Middle frontal gyrus (tissue), 1 donor: ENCODE data around the gene CBFA2T2.
"Not testable (repeated sequence)": the region's sequence is repeated elsewhere in the genome, so short reads cannot be mapped to it uniquely, and the experiment has no call there.

ENCODE experiments used
- DNase-seq: peaks from one replicate; pipeline ENCODE4 v3.0.0-alpha.2; 2015; ENCODE audit warnings: low spot score; ENCODE audit errors: extremely low spot score

CBFA2T2 gene

DNA sequence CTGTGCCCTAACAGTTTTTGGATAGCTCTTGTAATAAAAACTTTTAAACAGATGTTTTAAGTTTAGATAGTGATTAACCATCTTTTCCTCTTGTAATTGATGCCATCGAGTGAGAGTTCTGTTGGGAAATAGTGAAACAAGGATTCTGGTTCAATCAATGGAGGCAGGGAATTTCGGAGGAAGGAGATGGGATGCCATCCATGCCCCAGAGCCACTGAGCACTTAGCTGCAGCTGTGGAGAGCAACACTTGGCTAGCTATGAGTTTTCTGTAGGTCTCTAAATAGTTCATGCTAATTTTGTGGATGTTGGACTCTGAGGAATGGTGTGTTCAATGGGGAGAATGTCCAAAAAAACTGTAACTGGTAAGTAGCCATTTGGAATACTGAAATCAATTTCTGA is 16.7 kb downstream of the CBFA2T2 start:
- DNase-seq = no peak

GRCh38 chr20:33507461-33507860 is 17.6 kb downstream of the CBFA2T2 start:
- DNase-seq = no peak

DNA sequence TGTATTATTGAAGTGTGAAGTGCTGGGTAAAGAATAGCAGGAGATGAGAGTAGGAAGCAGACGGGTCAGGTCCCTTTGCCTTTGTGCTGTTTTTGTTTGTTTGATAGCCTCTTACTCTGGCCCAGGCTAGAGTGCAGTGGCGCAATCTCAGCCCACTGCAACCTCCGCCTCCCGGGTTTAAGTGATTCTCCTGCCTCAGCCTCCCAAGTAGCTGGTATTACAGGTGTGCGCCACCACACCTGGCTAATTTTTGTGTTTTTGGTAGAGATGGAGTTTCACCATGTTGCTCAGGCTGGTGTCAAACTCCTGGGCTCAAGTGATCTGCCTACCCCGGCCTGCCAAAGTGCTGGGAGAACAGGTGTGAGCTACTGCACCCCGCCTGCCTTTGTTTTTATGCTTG is 18.1 kb downstream of the CBFA2T2 start:
- not testable (repeated sequence) for DNase-seq

DNA sequence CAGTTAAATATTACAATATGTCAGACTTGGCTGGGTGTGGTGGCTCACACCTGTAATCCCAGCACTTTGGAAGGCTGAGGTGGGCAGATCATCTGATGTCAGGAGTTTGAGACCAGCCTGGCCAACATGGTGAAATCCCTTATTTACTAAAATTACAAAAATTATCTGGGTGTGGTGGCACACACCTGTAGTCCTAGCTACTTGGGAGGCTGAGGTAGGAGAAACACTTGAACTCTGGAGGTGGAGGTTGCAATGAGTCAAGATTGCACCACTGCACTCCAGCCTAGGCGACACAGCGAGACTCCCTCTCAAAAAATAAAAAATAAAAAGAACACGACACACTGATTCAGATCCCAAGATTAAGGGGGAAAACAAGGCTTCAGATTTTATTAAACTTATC is 19.2 kb downstream of the CBFA2T2 start:
- not testable (repeated sequence) for DNase-seq

GRCh38 chr20:33511876-33512275 is 22.0 kb downstream of the CBFA2T2 start:
- DNase-seq = not testable (repeated sequence)

DNA sequence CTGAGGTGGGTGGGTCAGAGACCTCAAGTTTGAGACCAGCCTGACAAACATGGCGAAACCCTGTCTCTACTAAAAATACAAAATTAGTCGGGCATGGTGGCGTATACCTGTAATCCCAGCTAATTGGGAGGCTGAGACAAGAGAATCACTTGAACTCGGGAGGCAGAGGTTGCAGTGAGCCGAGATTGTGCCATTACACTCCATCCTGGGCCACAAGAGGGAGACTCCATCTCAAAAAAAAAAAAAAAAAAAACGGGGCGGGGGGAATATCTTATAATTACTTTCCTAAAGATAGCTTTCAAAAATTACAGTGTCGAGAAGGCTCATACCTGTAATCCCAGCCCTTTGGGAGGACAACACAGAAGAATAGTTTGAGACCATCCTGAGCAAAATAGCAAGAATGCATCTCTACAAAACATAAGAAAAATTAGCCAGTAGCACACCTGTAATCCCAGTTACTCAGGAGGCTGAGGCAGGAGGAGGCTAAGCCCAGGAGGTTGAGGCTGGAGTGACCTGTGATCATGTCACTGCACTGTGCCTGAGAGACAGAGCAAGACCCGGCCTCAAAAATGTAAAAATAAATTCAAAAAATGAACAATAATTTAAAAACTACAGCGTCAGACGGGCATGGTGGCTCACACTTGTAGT is 25.8 kb downstream of the CBFA2T2 start:
- DNase-seq = no peak

GRCh38 chr20:33516882-33517281 is 27.0 kb downstream of the CBFA2T2 start:
- DNase-seq = no peak

GRCh38 chr20:33518071-33518470 is 28.2 kb downstream of the CBFA2T2 start:
- DNase-seq = no peak

GRCh38 chr20:33521461-33521860 is 31.6 kb downstream of the CBFA2T2 start:
- no peak for DNase-seq

DNA sequence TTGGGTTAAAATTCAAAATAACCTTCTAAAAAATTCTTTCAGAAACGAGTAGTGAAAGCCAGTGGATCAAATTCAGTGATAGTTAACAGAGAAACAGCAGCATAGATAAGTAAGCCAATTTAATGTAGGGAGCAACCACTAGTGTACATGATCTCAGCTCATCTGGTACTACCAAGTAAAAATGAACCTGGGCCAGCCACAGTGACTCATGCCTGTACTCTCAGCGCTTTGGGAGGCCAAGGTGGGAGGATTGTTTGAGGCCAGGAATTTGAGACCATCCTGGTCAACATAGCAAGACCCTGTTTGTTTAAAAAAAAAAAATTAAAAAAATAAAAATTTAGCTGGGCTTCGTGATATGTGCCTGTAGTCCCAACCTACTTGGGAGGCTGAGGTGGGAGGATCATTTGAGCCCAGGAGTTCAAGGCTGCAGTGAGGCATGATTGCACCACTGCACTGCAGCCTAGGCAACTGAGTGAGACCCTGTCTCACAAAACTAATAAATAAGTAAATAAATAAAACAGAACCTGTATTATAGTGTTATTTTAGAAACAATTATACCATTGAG is 32.4 kb downstream of the CBFA2T2 start:
- no peak for DNase-seq

GRCh38 chr20:33524261-33524660 is 34.4 kb downstream of the CBFA2T2 start:
- no peak for DNase-seq

- DNase-seq = no peak
Measured at GRCh38 chr20:33526769-33527168, 36.9 kb downstream of the CBFA2T2 start.

- no peak for DNase-seq
Measured at GRCh38 chr20:33531047-33531877, 41.4 kb downstream of the CBFA2T2 start.

GRCh38 chr20:33531885-33532284 is 42.0 kb downstream of the CBFA2T2 start:
- no peak for DNase-seq

- no peak for DNase-seq
Measured at GRCh38 chr20:33532753-33533459, 43.0 kb downstream of the CBFA2T2 start.

DNA sequence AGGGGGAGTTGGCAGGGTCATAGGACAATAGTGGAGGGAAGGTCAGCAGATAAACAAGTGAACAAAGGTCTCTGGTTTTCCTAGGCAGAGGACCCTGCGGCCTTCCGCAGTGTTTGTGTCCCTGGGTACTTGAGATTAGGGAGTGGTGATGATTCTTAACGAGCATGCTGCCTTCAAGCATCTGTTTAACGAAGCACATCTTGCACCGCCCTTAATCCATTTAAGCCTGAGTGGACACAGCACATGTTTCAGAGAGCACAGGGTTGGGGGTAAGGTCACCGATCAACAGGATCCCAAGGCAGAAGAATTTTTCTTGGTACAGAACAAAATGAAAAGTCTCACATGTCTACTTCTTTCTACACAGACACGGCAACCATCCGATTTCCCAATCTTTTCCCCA is 45.8 kb downstream of the CBFA2T2 start:
- DNase-seq = not testable (repeated sequence)

DNA sequence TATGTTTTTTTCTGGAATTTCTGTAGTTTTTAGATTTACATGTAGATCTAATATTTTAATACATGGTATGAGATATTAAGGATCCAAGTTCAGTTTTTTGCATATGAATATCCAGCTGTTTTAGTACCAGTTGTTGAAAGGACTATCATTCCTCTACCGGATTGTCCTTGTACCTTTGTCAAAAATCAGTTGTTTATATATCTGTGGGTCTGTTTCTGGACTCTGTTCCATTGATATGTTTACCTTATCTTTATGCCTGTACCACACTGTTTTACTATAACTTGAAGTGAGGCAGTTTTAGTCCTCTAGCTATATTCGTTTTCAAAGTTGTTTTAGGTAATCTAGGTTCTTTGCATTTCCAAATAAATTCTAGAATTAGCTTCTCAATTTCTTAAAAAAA is 47.7 kb downstream of the CBFA2T2 start:
- no peak for DNase-seq

GRCh38 chr20:33539129-33539528 is 49.2 kb downstream of the CBFA2T2 start:
- DNase-seq = no peak

DNA sequence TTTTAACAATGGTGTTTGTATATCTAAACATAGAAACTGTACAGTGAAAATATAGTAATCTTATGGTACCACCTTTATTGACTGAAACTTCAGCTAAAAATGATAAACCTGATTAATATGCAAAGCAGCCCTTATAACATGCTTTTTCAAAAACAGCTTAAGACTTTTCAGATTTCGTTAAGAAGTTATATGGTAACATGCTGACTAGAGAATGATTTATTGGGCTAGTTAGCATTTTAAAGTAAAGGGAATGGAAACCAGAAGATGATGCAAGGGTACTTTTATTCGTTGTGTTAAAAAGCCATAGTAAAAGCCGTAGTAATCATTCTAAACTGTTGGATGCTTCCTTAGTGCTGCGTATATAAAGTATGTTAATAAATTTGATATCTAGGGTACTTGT is 50.5 kb downstream of the CBFA2T2 start:
- DNase-seq = no peak

DNA sequence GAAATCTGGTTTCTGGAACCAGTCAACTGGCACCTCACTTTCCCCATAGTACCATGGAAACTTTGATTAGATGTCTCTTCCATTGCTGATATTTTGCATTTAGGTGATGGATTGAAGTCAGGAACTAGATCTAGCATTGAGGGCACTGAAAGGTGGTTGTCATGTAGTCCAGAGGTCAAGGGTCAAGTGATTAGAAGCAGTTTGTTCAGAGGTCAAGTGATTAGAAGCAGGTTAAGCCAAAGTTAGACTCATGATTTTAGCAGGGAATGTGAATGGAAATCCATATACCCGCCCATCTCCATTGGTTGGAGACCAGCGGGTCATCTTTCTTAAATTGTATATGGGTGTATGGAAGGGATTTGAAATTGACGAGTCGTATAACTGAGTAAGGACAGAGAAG is 51.2 kb downstream of the CBFA2T2 start:
- no peak for DNase-seq

GRCh38 chr20:33541797-33542196 is 51.9 kb downstream of the CBFA2T2 start:
- DNase-seq = no peak

- no peak for DNase-seq
Measured at GRCh38 chr20:33545763-33546162, 55.9 kb downstream of the CBFA2T2 start.
